Omental fat pad (tissue), 4 donors: ENCODE data around the gene IGDCC3. TPM values are rescaled to one million over a fixed set of nuclear protein-coding genes. Genes with fewer than 3 reads are reported as not detected.

Source experiments
- ATAC-seq: fragments of 150-250 bp; one replicate; pipeline ENCODE4 v1.9.1; 2016; ENCODE audit warnings: mild to moderate bottlenecking, moderate library complexity; ENCODE audit not compliant: low FRiP score
- DNase-seq: peaks from one replicate; pipeline ENCODE4 v3.0.0-alpha.2; 2019; ENCODE audit warnings: low spot score
- CTCF ChIP-seq, 3 donors: fragments of 450-650 bp; IDR thresholded peaks; one replicate each; pipeline ENCODE4 v1.5.1; 2016 to 2017; ENCODE audit warnings: antibody characterized with exemption in 3 of 3, mild to moderate bottlenecking in 3 of 3, moderate library complexity in 2 of 3
- total RNA-seq, 4 donors: library from RNA; depleted of rRNA; stranded (reverse); fragments of >200 nt; gene quantifications; one replicate each; pipeline ENCODE4 v1.1.0, GENCODE V29; 2016

Gene IGDCC3
- total RNA-seq, 4 donors from 2014 or later: not detected

GRCh38 chr15:65338366-65338765 is 39.4 kb downstream of the IGDCC3 start:
- DNase-seq (no peak), ATAC-seq (no peak)
- TF ChIP-seq CTCF (IDR thresholded peaks at IDR 0.05): no peak

GRCh38 chr15:65337436-65338070 is 40.2 kb downstream of the IGDCC3 start:
- no peak for ATAC-seq
- TF ChIP-seq CTCF (IDR thresholded peaks at IDR 0.05): no peak
- no peak for DNase-seq

- DNase-seq: no peak
- TF ChIP-seq CTCF (IDR thresholded peaks at IDR 0.05): no peak
These were observed 41.0 kb downstream of the IGDCC3 start for GRCh38 chr15:65336493-65337435.

GRCh38 chr15:65335278-65336055 is 42.3 kb downstream of the IGDCC3 start:
- no peak for DNase-seq
- ATAC-seq: no peak
- no peak for TF ChIP-seq CTCF (IDR thresholded peaks at IDR 0.05)

More at GRCh38 chr15:65336493-65337435, 41.0 kb downstream of the IGDCC3 start:
- ATAC-seq: no peak

- DNase-seq: no peak
- ATAC-seq: no peak
- no peak for TF ChIP-seq CTCF (IDR thresholded peaks at IDR 0.05)
These were observed 43.1 kb downstream of the IGDCC3 start for GRCh38 chr15:65334586-65335231.

GRCh38 chr15:65333856-65334255 is 43.9 kb downstream of the IGDCC3 start:
- DNase-seq: no peak
- ATAC-seq: no peak
- TF ChIP-seq CTCF (IDR thresholded peaks at IDR 0.05): no peak
